Fibroblast of skin of left biceps (primary cell): ENCODE results near the gene TMEM270.
A peak's percentile ranks its signal among the peaks of the same experiment; 100 is the strongest.

Source experiments
- DNase-seq, 2 experiments: peaks; one replicate each; pipeline ENCODE4 v3.0.0-alpha.2; 2013; ENCODE audit warnings: low read depth in 2 of 2

The TMEM270 gene

DNA sequence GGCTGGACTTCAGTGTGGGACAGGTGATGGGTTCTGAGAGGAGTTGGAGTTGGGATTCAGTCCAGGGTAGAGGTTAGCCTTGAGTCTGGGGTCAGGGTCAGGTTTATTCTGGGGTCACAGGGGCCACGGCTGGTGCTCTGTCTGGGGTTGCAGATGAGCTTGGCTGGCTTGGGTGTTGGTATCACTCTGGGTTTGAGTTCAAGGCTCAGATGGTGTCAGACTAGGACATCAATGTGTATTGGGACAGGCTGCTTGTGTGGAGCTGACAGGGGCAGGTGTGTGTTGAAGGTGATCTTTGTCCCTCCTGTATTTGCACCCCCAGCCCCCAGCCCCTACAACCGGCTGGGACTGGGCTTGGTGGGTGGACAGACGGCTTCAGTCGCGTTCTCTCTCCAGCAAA is 26.8 kb downstream of the TMEM270 start:
- DNase-seq = no peak

DNA sequence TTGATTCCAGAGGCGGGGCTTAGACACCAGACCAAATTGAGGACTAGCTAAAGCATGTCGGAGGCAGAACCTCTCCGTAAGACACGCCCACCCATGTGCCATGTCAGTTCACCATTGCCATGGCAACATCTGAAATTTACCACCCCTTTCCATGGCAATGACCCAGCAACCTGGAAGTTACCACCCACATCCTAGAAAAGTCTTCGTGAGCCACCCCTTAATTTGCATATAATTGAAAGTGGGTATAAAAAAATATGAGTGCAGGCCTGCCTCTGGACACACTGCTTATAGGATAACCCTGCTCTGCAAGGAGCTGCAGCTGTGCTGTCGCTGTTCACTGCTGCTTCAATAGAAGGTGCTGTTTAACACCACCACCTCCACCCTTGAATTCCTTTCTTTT is 28.0 kb downstream of the TMEM270 start:
- DNase-seq = no peak

DNA sequence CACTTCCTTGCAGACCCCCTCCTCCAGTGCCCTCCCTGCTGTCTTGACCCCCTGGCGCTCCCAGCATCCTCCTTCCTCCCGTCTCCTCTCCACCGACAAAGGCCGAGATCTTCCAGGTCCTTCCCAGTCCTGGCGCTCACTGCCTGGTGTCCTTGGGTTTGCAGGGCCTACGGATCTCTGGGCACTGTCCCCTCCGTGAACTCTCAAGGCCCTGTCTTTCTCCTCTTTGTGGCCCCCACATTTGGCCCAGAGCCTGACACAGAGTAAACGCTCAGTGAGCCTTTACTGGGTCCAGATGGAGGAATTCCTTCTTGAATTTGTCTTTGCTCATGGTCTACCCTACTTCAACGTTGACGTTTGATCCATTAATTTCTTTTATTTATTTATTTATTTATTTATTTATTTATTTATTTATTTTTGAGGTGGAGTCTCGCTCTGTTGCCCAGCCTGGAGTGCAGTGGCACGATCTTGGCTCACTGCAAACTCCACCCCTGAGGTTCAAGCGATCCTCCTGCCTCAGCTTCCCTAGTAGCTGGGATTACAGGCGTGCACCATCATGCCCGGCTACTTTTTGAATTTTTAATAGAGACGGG is 29.7 kb downstream of the TMEM270 start:
- no peak for DNase-seq

DNA sequence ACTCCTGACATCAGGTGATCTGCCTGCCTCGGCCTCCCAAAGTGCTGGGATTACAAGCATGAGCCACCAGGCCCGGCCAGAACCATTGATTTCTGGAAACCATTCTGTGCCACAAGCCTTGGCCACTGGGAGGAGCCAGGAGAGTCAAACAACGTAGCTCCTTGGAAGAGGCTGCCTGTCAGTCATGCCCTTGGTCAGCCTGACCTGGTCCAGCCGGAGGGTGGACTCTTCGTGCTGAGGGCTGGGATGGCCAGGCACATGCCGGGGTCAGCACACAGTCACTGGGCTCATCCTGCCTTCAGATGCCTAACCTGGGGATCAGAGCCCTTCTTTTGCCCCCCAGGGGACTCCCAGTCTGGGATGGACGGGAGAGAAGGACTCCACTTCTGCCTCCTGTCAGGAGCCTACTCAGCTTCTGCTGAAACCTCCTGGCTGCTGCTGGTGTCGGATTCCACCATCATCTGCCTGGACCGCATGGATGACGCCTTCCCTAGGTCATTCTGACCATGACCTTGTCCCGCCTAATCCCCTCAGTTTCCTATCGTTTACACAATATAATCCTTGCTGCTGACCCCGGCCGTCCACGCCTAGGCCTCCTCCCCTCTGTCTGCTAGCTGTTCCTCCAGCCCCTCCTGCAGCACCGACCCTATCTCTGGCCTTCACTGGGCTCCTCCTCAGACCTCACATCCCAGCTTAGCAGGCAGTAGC is 30.4 kb downstream of the TMEM270 start:
- DNase-seq = no peak

DNA sequence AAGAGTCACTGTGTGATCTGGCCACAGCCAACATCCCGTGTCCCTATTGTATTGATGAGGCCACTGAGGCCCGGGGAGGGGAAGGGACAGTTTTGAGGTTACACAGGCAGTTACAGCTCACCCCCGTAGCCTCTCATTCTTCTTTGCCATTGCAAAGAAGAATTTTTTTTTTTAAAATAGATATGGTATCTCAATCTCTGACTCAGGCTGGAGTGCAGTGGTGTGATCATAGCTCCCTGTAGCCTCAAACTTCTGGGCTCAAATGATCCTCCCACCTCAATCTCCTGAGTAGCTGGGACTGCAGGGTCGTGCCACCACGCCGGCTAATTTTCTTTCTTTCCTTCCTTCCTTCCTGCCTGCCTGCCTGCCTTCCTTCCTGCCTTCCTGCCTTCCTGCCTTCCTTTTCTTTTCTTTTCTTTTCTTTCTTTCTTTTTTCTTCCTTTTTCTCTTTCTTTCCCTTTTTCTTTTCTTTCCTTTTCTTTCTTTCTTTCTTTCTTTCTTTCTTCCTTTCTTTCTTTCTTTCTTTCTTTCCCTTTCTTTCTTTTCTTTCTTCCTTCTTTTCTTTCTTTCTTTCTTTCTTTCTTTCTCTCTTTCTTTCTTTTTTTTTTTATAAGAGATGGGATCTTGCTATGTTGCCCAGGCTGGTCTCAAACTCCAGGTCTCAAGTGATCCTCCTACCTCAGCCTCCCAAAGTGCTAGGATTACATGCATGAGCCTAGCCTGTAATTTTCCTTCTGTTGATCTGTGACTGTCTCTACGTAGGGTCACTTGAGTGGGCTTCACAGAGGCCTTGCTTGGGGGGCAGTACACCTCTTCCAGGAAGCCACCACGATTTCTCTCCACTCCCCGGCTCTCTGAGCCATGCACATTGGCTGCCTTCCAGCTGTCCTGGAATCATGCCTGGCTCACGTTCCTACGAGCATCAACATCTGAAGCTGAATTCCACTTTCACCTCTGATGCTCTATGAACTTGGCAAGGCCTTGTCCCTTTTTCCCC is 31.3 kb downstream of the TMEM270 start:
- DNase-seq = peak in 1 of 2 experiments; percentile 43

DNA sequence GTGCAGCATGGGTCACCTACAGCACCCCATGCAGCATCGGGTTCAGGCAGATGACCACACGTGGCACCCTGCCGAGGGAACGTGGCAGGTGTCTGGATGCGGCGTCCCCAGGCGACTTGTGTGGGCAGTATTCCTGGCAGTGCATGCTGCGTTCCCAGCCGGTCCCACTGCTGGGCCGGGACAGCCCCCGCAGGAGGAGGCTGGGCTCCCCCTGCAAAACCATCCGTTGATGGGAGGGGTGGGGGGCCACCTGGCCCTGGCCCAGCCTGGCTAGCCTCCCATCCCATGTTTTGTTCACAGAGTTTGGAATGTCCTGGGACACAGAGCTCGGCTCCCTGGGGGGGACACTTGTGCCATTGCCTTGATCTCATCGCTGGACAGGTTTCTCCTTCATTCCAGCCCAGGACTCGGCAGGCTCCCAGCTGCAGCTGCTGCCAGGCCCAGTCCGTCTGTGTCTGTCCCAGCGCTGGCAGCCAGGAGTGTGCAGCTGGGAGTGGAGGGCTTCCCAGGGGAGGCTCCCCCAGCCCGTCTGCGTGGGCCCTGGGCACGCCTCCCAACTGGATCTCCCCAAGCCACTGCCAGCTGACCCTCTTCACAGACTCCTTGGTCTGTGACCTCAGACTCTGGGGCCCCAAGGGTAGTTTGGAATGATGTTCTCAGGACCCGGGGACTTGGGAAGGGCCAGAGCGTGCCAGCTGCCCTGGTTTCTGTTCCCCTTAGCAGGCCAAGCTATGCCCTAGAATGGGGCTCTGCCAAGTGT is 32.6 kb downstream of the TMEM270 start:
- no peak for DNase-seq

DNA sequence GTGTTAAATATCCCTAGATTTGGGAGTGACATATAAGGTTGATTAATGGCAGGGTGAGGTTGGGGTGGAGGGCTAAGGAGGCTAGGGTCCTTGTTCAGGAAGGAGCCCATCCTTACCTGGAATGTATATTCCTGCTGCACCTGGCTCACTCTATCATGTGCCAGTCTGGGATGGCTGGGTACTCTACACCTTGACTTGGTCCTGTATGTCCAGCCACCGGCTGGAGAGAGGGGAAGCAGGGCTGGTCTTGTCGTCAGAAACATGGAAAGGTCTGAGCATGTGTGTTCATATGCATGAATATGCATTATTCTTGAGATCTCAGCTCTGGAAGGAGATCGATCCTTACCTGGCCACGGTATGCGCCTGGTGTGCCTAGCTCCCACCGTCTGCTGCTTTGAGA is 33.2 kb downstream of the TMEM270 start:
- no peak for DNase-seq

DNA sequence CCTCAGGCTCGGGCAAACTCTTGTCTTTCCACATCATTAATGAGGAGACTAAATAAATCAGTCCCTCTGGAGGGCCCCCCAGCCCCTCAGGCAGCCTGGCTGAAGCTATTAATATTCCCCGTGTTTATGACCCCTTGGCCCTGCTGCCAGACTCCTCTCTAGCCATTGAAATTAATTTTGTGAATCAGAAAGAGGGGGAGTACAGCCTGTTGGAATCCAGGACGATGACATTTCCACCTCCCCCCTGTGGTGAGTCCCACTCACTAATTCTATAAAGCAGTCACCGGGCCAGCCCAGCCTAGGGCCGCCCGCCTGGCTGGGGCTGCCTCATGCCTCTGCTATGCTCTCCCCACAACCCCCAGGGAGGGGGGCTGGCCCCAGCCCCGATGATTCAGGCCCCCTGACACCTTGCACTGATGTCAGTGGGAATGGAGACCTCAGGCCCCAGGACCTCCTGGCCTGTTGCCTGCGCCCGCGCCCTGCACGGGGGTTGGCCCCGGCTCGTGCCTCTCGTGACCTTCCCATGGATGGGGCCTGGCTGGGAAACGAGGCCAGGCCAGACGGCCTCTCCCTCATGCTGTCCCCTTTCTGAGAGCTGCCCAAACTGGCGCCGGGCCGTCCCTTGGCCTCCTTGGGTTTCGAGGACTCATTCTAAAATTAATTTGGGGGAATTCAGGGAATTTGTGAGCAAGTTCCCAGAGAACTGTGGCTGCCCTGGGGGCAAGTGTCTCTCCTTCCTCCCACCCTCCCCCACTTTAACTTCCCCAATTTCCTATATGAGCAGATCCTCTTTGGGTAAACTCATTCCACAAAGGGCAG is 34.0 kb downstream of the TMEM270 start:
- peak; percentile 91 to 92 for DNase-seq

DNA sequence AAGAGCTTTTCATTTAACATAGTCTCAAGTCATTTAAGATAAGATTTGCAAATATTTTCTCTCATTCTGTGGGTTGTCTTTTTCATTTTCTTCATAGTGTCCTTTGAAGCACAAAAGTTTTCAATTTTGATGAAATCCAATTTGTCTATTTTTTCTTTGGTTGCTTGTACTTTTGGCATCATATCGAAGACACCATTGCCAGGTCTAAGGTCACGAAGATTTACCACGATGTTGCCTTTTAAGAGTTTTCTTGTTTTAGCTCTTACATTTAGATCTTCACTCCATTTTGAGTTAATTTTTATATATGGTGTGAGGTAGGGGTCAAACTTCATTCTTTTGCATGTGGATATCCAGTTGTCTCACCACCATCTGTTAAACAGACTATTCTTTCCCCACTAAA is 34.7 kb downstream of the TMEM270 start:
- no peak for DNase-seq

DNA sequence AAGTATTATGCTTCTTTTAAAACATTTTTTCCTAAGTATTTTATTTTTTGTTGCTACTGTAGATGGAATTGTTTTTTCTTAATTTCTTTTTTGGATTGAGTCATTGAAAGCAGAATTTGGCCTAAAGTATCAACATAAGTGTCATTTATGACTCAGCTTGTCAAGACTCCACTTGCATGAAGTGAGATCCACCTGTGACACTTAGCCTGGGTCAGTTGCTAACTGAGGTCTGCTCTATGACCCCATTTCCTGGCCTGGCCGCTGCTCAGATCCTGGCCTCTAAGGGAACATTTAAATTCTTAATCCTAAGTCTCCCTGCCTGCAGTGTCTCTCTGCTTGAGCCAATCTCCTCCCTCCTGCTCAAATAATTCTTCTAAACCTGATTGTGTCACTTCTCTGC is 35.5 kb downstream of the TMEM270 start:
- no peak for DNase-seq

DNA sequence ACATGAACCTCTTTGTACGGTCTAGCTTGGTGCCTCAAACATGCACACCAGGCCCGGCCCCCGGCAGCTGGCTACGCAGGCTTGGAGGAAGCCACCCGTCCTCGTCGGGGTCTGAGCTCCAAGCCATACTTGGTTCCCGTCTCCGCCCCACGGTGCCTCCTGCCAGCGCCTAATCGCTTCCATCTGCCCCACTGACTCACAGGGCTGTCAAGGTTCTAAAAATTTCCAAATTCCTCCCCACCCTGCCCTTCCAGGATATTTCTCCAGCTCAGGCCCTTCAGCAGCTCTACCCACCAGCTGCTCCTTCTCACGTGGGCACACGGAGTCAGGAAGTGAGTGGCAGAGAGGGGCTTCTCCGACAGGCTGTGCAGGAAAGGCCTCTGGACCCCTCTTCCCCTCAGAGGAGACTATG is 38.8 kb downstream of the TMEM270 start:
- DNase-seq = peak; percentile 85

DNA sequence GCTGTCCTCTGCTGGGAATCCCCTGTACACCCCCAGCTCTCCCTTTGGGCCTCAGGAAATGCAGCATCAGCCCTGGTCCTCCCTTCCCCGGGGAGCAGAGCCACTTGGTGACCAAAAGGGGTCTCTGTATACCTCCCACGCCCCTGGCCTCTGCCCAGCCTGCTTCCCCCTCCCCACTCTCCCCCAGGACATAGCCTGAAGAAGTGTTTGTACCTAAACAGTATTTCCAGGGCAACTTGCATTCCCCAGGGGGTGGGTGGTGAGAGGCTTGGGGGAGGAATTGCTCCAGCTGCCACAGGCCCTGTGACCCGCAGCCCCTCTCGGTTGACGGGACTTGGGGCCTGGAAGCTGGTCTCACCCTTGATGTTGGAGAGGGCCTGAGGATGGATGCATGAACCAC is 39.3 kb downstream of the TMEM270 start:
- DNase-seq = no peak

DNA sequence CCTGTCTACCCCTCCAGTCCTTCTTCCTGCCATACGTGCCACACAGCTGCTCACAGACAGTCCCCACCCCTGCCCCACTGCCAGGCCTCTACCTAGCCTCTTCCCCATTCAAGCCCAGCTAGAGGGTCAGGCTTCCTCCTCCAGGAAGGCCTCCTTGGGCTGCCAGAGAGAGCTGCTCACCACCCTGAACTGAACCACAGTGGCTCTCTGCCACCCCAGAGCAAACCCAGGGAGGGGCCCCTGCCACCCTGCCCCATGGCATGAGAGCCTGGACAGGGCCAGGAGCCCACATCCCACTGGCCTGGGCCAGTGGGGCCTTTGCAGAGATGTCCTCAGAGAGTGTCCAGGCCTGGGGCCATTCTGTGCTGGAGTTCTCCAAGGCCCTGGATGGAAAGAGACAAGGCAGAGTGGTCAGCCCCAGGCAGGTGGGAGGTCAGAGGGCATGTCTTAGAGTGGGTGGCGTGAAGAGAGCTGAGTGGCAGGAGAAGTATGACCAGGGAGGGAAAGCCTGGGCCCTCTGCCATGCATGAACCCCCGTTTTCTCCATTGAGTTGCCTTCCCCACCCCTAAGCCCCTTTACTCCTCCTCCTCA is 40.4 kb downstream of the TMEM270 start:
- DNase-seq = no peak

DNA sequence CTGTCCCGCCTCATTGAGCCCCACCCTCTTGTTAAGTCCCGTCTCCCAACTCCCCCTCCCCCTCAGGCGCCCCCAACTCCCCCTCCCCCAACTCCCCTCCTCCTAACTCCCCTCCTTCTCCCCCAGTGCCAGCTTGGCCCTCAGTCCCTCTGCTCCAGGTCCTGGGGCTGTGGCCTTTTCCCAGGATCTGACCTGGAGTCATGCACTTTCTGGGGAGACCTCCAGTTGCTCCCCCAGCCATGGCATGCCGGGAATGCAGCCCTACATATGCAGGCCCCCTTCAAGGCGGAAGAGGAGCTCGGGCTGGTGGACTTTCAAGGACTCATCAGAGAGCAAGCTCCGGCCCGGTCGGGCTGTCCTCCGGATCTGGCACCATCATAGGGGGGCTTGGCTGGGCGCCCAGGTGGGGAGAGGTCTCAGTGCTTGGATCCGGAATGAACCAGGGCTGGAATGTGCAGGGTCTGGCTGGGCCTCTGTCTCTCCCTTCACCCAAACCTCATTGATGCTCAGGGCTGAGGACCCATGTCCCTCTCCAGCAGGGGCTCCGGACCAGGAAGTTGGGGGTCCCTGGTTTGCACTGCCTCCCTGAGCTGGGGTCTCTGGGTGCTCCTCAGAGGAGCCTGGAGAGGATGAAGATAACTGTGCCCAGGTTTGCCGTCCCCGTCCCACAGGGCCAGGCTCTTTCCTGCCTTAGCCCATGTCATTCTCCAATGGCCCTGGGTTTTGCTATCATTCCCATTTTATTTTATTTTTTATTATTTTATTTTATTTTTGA is 41.1 kb downstream of the TMEM270 start:
- DNase-seq = no peak

DNA sequence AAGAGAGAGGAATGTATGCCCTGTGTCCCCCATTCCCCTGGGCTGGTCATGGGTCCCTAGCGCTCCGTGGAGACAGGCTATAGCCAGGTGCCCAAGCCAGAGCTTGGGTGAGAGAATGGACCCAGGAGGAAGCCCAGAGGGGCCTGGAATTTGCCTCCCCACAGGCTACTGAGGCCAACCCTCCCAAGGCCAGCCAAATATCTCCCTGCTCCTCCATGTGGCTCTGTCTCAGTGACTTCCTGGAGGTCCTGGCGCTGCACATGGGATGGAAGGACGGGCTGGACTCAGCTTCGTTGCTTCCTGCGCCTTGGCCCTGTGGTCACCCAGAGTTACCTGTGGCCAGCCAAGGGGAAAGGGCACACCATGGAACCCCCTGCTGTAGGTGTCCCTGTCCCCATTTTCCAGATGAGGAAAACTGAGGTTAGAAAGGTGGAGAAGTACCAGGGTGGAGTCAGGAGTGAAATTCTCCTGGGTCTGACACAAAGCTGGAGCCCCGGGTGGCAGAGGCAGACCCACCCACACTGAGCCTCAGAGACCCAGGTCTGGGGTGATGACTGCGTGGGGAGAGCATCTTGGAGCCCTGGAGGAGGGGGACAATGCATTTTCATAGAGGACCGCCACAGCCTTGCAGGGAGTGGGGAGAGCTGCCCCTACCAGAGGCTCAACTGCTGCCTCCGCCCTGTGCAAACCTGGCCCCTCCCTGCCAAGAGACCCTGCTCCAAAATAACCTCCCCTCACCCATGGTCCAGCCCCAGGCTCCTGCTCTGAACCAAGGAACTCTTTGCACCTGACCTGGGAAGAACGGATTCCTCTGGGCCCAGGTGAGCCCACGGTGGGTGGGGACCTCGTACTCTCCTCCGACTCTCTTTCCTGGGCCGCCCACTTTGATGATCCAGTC is 42.6 kb downstream of the TMEM270 start:
- DNase-seq = no peak

DNA sequence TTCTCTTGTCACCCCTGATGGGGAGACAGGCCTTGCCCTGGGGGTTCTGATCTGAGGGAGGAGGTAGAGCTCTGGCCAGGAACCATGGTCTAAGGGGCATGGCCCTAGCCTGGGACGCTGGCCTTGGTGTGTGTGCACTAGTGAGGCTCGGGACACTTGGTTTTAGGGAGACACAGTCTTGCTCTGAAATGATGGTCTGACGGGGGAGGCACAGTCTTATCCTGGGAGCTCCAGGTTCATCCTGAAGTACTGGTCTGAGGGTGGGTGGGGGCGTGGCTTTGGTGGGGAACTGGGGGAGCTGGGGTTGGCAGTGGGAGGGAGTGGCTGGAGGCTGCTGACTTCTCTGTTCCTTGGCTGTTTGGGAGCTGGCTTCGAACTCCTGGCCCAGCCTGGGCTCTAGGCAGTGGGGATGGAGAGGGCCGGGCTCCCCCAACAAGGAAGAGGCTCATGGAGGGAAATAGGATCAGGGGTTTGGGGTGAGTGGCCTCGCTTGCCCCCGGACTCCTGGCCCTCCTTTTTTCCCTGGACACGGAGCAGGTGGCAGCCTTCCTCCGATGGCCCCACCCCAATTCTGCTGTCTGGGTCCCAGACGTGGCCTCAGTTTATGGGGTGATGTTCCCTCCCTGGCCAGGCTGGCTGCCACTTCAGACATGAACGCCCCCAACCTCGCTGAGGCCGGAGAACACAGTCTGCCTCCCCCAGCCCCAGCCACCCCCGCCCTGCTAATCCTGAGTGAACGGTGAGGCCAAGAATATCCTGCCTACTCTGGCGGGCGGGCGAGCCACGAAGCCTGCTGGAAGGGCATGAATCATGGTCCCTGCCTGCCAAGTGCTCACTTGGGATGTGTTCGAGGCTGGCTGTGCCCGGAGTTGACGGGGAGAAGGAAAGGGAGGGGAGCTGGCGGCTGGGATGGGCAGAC is 43.5 kb downstream of the TMEM270 start:
- no peak for DNase-seq

DNA sequence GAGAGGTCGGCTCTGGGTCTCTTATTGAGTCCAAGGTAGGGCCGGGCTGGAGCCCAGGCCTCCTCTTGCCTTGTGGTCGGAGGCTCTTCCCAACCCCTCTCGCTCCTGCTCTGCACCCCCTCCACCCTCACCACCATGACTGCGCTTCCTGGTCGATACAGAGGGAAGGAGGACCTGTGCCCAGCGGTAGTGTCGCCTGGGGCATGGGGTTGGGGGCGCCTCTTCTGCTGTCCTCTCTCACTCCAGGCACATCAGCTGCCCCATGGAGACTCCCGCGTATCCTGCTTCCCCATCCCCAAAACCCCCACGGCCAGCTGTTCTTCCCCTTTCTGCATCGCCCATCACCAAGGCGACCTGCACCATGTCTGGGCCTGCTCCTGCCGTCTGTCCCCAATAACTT is 44.4 kb downstream of the TMEM270 start:
- no peak for DNase-seq

DNA sequence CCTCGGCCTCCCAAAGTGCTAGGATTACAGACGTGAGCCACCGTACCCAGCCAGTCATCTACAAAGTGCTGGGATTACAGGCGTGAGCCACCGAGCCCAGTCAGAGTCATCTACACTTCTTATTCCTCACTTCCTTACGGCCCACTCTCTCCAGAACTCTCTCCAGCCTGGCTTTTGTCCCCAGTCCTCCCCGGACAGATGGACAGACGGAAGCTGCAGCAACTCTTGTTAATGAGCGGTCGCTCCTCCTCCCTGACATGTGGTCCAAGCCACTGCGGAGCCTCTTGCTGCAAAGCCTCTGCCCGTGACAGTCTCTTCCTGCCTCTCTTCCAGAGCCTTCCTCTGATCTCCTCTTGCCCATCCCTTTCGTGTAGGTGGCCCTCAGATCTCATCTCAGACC is 45.9 kb downstream of the TMEM270 start:
- no peak for DNase-seq
